PC-9 (cell line): ENCODE results near the gene ARMC9. TPM values are rescaled to one million over a fixed set of nuclear protein-coding genes. Genes with fewer than 3 reads are reported as not detected.

ENCODE experiments used
- BruUV-seq: library from RNA; stranded (reverse); fragments of 400-500 nt; replicated peaks from 2 replicates; lab custom pipeline; 2021; lab: Mats Ljungman, UMichigan
- CTCF ChIA-PET: fragments of 300-600 bp; sonication (Branson Sonifier 250); formaldehyde crosslinking; loops from one replicate; lab custom pipeline; 2022; ENCODE audit warnings: antibody characterized with exemption; lab: Charles Lee
- POLR2A ChIA-PET: fragments of 300-600 bp; sonication (Branson Sonifier 250); formaldehyde crosslinking; loops from one replicate; lab custom pipeline; 2022; ENCODE audit warnings: antibody characterized with exemption; ENCODE audit not compliant: unreplicated experiment; lab: Charles Lee
- DNase-seq, 2 experiments: peaks; one replicate each; pipeline versions ENCODE4 v3.0.0 to v3.0.0-alpha.2; 2015 to 2022; ENCODE audit warnings: mixed read lengths in 1 of 2
- H2AFZ ChIP-seq: fragments of 200-600 bp; sonication (generic); 2 replicates; pipeline ENCODE4 v1.8.1; 2017; ENCODE audit warnings: antibody characterized with exemption
- H3F3A ChIP-seq: fragments of 200-600 bp; sonication (generic); 2 replicates; pipeline ENCODE4 v1.8.1; 2017; ENCODE audit warnings: antibody characterized with exemption, mild to moderate bottlenecking, low read depth; ENCODE audit not compliant: insufficient read depth
- H3K27ac ChIP-seq: fragments of 200-600 bp; sonication (generic); 2 replicates; pipeline ENCODE4 v1.6.1; 2016; ENCODE audit warnings: mixed run types
- H3K27me3 ChIP-seq: fragments of 200-600 bp; sonication (generic); 2 replicates; pipeline ENCODE4 v1.6.1; 2016; ENCODE audit warnings: low read depth, mixed run types; ENCODE audit not compliant: insufficient read depth
- H3K36me3 ChIP-seq: fragments of 200-600 bp; sonication (generic); 2 replicates; pipeline ENCODE4 v1.6.1; 2016; ENCODE audit warnings: low read depth, mixed run types
- H3K4me1 ChIP-seq: fragments of 200-600 bp; sonication (generic); replicated peaks from 2 replicates; pipeline ENCODE4 v1.6.1; 2016; ENCODE audit warnings: mixed run types; ENCODE audit not compliant: insufficient read depth
- H3K4me2 ChIP-seq: fragments of 200-600 bp; sonication (generic); 2 replicates; pipeline ENCODE4 v1.6.1; 2017; ENCODE audit warnings: mixed run types
- H3K4me3 ChIP-seq: fragments of 200-600 bp; sonication (generic); 2 replicates; pipeline ENCODE4 v1.6.1; 2016; ENCODE audit warnings: mixed run types
- H3K79me2 ChIP-seq: fragments of 200-600 bp; sonication (generic); 2 replicates; pipeline ENCODE4 v1.6.1; 2017; ENCODE audit warnings: low read depth, mixed run types
- H3K9me2 ChIP-seq: fragments of 200-600 bp; sonication (generic); 2 replicates; pipeline ENCODE4 v1.8.1; 2017; ENCODE audit warnings: mild to moderate bottlenecking; ENCODE audit not compliant: insufficient read depth
- H3K9me3 ChIP-seq: fragments of 200-600 bp; sonication (generic); 2 replicates; pipeline ENCODE4 v1.8.1; 2016; ENCODE audit warnings: low read depth; ENCODE audit not compliant: insufficient read depth
- H4K20me1 ChIP-seq: fragments of 200-600 bp; sonication (generic); 2 replicates; pipeline ENCODE4 v1.8.1; 2017; ENCODE audit not compliant: insufficient read depth
- EZH2 ChIP-seq: fragments of 200-600 bp; sonication (generic); IDR thresholded peaks from 2 replicates; pipeline ENCODE4 v1.8.0; 2017; ENCODE audit warnings: antibody characterized with exemption, low read depth
- intact Hi-C: fragments of 100-400 bp; cut with micrococcal nuclease; formaldehyde crosslinking; loops from one replicate; pipeline ENCODE4 v1.10.0; 2022; ENCODE audit not compliant: unreplicated experiment
- total RNA-seq: library from RNA; stranded (reverse); gene quantifications from 2 replicates; pipeline ENCODE4 v1.2.3, GENCODE V29; 2021
- TF ChIP-seq, protein P1 (sequence below): fragments of 200-600 bp; sonication (generic); conservative IDR thresholded peaks from 2 replicates; pipeline ENCODE4 v1.6.1; 2017; ENCODE audit warnings: mixed run types, antibody characterized with exemption, mild to moderate bottlenecking, moderate library complexity

Gene ARMC9
- total RNA-seq, 1 experiment from 2014 or later, result 23.4 TPM

DNA sequence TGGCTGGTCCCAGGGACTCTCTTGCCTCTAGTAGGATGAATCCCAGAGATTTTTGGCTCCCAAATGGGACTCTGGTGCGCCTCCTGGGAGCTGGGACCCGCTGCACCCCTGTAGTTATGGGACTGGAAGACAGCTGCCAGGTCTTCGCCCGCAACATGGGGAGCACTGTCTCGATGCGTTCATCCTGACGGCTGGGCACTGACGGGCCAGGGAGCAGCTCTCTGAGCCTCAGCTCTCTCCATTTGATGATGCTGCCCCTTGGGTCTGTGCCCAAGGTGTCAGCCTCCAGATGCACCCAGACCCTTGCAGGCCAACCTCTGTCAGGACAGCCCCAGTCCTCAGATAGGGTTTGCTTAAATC is 9.3 kb upstream of the ARMC9 start:
- Histone ChIP-seq H3K4me1 (no peaks in the 10 kb centered on the region), H2AFZ (no peak overlapping the region), H3K4me3 (no peak overlapping the region), H3K79me2 (no peaks in the 10 kb centered on the region), H3K9me2 (no peaks in the 10 kb centered on the region), H3K9me3 (no peaks in the 10 kb centered on the region), H3K4me2 (no peak overlapping the region), H3K36me3 (no peaks in the 10 kb centered on the region), H3K27me3 (peaks cover 23% of the 10 kb centered on the region), H4K20me1 (no peaks in the 10 kb centered on the region), H3F3A (no peaks in the 10 kb centered on the region), H3K27ac (no peak overlapping the region)
- no peak for DNase-seq
- intact Hi-C loops, result no loop called here
- no TSS peak for BruUV-seq
- ChIA-PET CTCF (no interaction called here), POLR2A (no interaction called here)
- no peak for TF ChIP-seq EZH2
- TF ChIP-seq, protein P1, sequence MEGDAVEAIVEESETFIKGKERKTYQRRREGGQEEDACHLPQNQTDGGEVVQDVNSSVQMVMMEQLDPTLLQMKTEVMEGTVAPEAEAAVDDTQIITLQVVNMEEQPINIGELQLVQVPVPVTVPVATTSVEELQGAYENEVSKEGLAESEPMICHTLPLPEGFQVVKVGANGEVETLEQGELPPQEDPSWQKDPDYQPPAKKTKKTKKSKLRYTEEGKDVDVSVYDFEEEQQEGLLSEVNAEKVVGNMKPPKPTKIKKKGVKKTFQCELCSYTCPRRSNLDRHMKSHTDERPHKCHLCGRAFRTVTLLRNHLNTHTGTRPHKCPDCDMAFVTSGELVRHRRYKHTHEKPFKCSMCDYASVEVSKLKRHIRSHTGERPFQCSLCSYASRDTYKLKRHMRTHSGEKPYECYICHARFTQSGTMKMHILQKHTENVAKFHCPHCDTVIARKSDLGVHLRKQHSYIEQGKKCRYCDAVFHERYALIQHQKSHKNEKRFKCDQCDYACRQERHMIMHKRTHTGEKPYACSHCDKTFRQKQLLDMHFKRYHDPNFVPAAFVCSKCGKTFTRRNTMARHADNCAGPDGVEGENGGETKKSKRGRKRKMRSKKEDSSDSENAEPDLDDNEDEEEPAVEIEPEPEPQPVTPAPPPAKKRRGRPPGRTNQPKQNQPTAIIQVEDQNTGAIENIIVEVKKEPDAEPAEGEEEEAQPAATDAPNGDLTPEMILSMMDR, result no peak

DNA sequence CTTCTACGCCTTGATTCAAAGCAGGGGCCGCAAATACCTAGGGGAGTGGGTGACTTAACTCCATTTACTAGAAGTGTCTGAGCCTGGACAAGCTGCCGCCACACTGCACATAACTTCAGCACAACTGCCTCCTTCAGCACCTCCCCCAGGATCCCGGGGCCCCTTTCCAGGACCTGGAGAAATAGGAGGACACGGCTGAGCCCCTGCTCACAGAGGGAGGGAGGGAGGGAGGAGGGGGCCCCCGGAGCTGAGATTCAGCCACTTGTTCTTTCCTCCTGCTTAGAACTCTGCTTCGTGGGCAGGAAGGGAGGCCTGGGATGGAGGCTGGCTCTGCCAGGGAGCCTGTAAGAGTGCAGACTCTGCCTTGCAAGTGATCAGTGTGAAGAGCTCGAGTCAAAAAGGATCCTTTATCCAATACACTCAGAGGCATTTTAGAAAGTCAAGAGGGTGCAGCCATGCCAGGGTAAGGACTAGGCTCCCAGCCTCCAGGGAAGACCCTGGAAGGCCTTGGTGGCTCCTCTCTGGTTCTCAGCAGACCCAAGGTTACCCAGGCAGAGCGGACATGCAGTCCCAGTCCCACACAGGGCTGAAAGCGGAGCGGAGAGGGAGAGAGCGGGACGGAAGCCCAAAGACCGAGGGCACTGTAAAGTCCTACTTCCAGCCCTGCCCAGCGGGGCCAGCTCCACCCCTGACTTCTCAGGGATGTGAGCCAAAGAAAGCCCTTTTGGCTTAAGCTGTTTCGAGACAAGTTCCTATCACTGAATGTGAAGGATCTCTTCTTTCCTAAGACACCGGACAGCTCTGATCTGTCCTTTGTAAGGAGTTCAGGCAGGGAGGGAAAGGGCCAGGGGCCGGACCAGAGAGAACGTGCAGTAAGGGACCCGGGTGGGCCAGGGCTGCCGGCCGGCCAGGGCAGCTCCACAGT is 8.6 kb upstream of the ARMC9 start:
- POLR2A ChIA-PET, result no interaction called here
- BruUV-seq, result no TSS peak
- H3K27me3 ChIP-seq, result peaks cover 23% of the 10 kb centered on the region
- H3K9me2 ChIP-seq, result no peaks in the 10 kb centered on the region
- H3K4me2 ChIP-seq, result no peak overlapping the region
- H3F3A ChIP-seq, result no peaks in the 10 kb centered on the region
- DNase-seq, result no peak
- intact Hi-C loops, result no loop called here
- H2AFZ ChIP-seq, result no peak overlapping the region
- H3K79me2 ChIP-seq, result no peaks in the 10 kb centered on the region
- no peaks in the 10 kb centered on the region for H3K9me3 ChIP-seq
- CTCF ChIA-PET, result no interaction called here
- no peaks in the 10 kb centered on the region for H3K36me3 ChIP-seq
- H4K20me1 ChIP-seq, result no peaks in the 10 kb centered on the region
- H3K4me1 ChIP-seq, result no peaks in the 10 kb centered on the region
- no peak overlapping the region for H3K4me3 ChIP-seq
- H3K27ac ChIP-seq, result no peak overlapping the region
- no peak for TF ChIP-seq EZH2

DNA sequence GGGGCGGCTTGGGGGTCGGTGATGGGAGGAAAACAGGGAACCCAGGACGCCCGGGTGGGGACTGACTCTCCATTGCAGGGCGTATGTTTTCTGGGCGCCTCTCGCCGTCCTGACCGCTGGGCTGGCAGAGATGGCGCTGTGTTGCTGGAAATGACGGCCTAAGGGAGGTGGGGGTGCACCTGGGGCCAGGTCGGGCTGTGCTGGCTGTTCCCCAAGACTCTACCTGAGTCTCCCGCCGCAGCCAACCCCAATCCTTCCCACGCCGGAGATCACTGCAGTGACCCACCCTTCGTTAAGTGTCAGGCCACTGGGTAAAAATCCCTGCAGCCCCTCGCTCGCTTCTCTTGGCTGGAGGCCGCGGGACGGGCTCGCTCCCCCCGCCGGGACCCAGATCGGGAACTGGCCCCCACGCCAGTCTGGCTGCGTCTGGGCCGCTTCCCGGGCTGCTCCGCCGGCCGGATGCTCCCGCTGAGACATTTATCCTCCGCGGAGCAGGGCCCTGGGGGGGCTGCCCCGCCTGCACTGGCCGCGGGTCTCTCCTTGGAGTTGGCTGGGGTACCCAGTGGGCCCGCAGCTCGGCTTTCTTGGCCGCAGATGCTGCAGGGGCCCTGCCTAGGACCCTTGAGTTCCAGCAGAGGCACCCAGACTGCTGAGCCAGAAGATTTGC is 7.8 kb upstream of the ARMC9 start:
- Histone ChIP-seq H3K79me2 (no peaks in the 10 kb centered on the region), H3K27ac (no peak overlapping the region), H4K20me1 (no peaks in the 10 kb centered on the region), H3K9me3 (no peaks in the 10 kb centered on the region), H2AFZ (no peak overlapping the region), H3K27me3 (peaks cover 29% of the 10 kb centered on the region), H3F3A (no peaks in the 10 kb centered on the region), H3K4me3 (no peak overlapping the region), H3K36me3 (no peaks in the 10 kb centered on the region), H3K9me2 (no peaks in the 10 kb centered on the region), H3K4me2 (no peak overlapping the region), H3K4me1 (no peaks in the 10 kb centered on the region)
- BruUV-seq, result no TSS peak
- TF ChIP-seq, protein P1, result no peak
- TF ChIP-seq EZH2, result no peak
- intact Hi-C loops, result no loop called here
- peak in 1 of 2 experiments; percentile 45 for DNase-seq
- ChIA-PET POLR2A (no interaction called here), CTCF (no interaction called here)
